WERI-Rb-1 (cell line): ENCODE measurements around the gene YEATS4.

Source experiments
- DNase-seq: peaks from one replicate; pipeline ENCODE4 v3.0.0-alpha.2; 2020
- H3K27ac ChIP-seq: fragments of 250-450 bp; sonication (Bioruptor Pico); 2 replicates; pipeline ENCODE4 v1.5.1; 2020; ENCODE audit warnings: mild to moderate bottlenecking, moderate library complexity
- H3K27me3 ChIP-seq: fragments of 250-450 bp; sonication (Bioruptor Pico); 2 replicates; pipeline ENCODE4 v1.5.1; 2021; ENCODE audit warnings: mild to moderate bottlenecking, low read depth, moderate library complexity; ENCODE audit not compliant: insufficient read depth, severe bottlenecking
- H3K36me3 ChIP-seq: fragments of 250-450 bp; sonication (Bioruptor Pico); 2 replicates; pipeline ENCODE4 v1.5.1; 2020; ENCODE audit warnings: mild to moderate bottlenecking, moderate library complexity
- H3K4me3 ChIP-seq: 2 replicates; pipeline ENCODE4 v1.5.1; 2011; ENCODE audit warnings: low read depth, mild to moderate bottlenecking, control low read depth, low read length
- H3K9me3 ChIP-seq: fragments of 250-450 bp; sonication (Bioruptor Pico); 2 replicates; pipeline ENCODE4 v1.5.1; 2021; ENCODE audit warnings: mild to moderate bottlenecking, moderate library complexity; ENCODE audit not compliant: severe bottlenecking
- TF ChIP-seq, protein P1 (sequence below): IDR thresholded peaks from 2 replicates; pipeline ENCODE4 v1.5.1; 2011; ENCODE audit warnings: low read depth, mild to moderate bottlenecking, control low read depth, inconsistent platforms, low read length

Gene YEATS4

DNA sequence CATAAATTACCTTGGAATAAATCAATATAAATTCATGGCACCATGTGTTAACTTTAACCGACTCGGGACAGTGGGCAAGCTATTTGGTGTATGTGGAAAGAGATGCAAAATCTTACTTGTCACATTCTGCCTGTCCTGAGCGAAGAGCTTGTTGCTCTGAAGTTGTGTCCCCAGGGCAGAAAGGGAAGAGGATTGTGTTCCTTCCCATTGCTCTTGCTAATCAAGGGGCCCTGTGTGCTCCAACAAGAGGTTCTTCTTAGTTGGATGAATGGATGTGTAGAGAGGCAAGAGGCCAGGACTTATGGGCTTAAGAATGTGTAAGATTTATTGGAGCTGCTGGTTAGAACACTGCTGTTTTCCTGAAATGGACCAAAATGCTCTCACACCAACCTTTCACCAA is 74.1 kb downstream of the YEATS4 start:
- H3K27me3 ChIP-seq: no peaks in the 10 kb centered on the region
- TF ChIP-seq, protein P1, sequence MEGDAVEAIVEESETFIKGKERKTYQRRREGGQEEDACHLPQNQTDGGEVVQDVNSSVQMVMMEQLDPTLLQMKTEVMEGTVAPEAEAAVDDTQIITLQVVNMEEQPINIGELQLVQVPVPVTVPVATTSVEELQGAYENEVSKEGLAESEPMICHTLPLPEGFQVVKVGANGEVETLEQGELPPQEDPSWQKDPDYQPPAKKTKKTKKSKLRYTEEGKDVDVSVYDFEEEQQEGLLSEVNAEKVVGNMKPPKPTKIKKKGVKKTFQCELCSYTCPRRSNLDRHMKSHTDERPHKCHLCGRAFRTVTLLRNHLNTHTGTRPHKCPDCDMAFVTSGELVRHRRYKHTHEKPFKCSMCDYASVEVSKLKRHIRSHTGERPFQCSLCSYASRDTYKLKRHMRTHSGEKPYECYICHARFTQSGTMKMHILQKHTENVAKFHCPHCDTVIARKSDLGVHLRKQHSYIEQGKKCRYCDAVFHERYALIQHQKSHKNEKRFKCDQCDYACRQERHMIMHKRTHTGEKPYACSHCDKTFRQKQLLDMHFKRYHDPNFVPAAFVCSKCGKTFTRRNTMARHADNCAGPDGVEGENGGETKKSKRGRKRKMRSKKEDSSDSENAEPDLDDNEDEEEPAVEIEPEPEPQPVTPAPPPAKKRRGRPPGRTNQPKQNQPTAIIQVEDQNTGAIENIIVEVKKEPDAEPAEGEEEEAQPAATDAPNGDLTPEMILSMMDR: no peak
- no peaks in the 10 kb centered on the region for H3K9me3 ChIP-seq
- H3K27ac ChIP-seq: no peak overlapping the region
- no peak for DNase-seq
- H3K36me3 ChIP-seq: no peaks in the 10 kb centered on the region
- no peak overlapping the region for H3K4me3 ChIP-seq

DNA sequence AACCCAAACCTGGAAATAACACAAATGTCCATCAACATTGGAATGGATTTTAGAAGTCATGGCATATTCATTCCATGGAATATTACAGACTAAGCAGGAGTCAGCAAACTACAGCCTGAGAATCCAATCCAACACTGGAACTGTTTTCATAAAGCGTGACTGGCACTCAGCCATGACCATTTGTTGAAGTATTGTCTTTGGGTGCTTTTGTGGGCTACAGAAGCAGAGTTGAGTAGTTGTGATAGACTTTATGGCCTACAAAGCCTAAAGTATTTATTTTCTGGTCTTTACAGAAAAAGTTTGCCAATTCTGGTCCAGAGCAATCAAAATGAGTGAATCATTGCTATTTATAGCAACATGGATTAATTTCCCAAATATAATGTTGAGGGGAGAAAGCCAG is 76.1 kb downstream of the YEATS4 start:
- no peak for DNase-seq

DNA sequence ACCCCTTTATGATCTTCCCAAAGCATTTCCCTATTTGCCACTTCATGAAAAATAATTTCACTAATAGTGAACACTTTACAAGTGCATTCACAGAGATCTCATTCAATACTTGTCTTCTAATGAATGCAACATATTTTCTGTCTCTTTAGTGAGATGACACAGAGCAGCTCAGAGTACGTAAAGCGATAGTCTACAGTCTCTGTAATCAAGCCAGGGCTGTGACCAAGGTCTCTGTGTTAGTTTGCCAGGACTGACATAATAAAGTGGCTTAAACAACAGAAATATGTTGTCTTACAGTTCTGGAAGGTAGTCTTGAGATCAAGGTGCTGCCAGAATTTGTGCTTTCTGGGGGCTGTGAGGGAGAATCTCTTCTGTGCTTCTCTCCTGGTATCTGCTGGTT is 77.5 kb downstream of the YEATS4 start:
- Histone ChIP-seq H3K27ac (no peak overlapping the region), H3K9me3 (no peaks in the 10 kb centered on the region), H3K27me3 (no peaks in the 10 kb centered on the region), H3K36me3 (no peaks in the 10 kb centered on the region), H3K4me3 (no peak overlapping the region)
- TF ChIP-seq, protein P1: no peak
- DNase-seq: no peak

More for the DNA sequence above, 76.1 kb downstream of the YEATS4 start:
- Histone ChIP-seq H3K27ac (no peak overlapping the region), H3K4me3 (no peak overlapping the region), H3K36me3 (no peaks in the 10 kb centered on the region), H3K27me3 (no peaks in the 10 kb centered on the region), H3K9me3 (no peaks in the 10 kb centered on the region)
- TF ChIP-seq, protein P1: no peak

DNA sequence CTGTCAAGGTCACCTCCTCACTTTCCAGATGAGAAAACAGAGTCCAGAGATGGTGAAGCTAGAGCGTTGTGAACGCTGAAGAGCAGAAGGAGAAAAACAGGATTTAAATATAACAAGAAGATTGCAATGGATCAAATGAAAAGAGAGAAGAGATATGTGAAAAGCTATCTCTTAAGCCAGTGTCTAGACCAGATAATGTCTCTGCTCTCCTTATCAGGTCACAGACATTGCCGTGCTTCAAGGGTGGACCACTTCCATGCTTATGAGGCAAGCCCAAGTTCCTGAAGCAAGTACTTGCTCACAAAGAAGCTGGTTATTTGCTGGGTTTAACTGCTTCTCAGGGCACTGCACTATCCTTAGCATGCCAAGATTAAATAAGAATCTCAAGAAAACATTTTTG is 79.0 kb downstream of the YEATS4 start:
- H3K36me3 ChIP-seq: no peaks in the 10 kb centered on the region
- H3K27me3 ChIP-seq: no peaks in the 10 kb centered on the region
- DNase-seq: no peak
- H3K27ac ChIP-seq: no peak overlapping the region
- TF ChIP-seq, protein P1: no peak
- H3K4me3 ChIP-seq: no peak overlapping the region
- no peaks in the 10 kb centered on the region for H3K9me3 ChIP-seq

DNA sequence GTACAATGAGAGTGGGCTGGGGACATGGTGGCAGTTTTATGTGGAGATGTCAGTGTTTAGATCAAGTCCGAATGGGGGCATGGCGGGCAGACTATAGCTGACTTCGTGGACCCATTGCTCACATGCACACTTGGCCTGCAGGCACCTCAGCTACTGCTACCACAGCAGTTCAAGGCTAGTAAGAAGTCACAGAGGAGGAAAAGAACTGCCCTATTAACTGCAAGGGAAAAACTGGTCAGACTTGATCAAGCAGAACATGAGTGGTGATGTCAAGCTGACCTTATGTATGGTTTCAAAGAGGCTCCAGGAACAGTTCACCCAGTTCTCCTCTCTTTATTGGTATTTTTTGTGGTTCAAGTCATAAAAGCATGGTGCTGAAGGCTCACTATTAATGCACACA is 80.5 kb downstream of the YEATS4 start:
- Histone ChIP-seq H3K4me3 (no peak overlapping the region), H3K36me3 (no peaks in the 10 kb centered on the region), H3K27me3 (no peaks in the 10 kb centered on the region), H3K27ac (no peak overlapping the region), H3K9me3 (no peaks in the 10 kb centered on the region)
- TF ChIP-seq, protein P1: no peak
- DNase-seq: no peak
